SK-N-SH treated with all-trans-retinoic acid at 6 μM for 48 hours (cell line): ENCODE results near the gene CASZ1.

ENCODE experiments used
- ATAC-seq: fragments of 200-7000 bp; cut with Tn5 transposase; 3 replicates; pipeline ENCODE4 v1.9.1; 2020; ENCODE audit warnings: mild to moderate bottlenecking, moderate library complexity
- ARNTL ChIP-seq: fragments of 450-650 bp; formaldehyde crosslinking; IDR thresholded peaks from 2 replicates; pipeline ENCODE4 v1.5.0; 2020; ENCODE audit warnings: low read depth, mild to moderate bottlenecking, moderate library complexity, borderline replicate concordance
- BACH2 ChIP-seq: fragments of 250-450 bp; sonication (Bioruptor Pico); IDR thresholded peaks from 2 replicates; pipeline ENCODE4 v1.9.0; 2021; ENCODE audit warnings: mild to moderate bottlenecking, borderline replicate concordance
- CSDC2 ChIP-seq: fragments of 250-450 bp; sonication (Bioruptor Pico); IDR thresholded peaks from 2 replicates; pipeline ENCODE4 v1.5.0; 2020; ENCODE audit warnings: mild to moderate bottlenecking, moderate library complexity
- ESRRG ChIP-seq: fragments of 250-450 bp; sonication (Bioruptor Pico); IDR thresholded peaks from 2 replicates; pipeline ENCODE4 v1.6.1; 2021; ENCODE audit warnings: mild to moderate bottlenecking
- GLIS3 ChIP-seq: fragments of 250-450 bp; sonication (Bioruptor Pico); IDR thresholded peaks from 2 replicates; pipeline ENCODE4 v1.5.0; 2020; ENCODE audit warnings: mild to moderate bottlenecking, moderate library complexity
- ISL1 ChIP-seq: fragments of 250-450 bp; sonication (Bioruptor Pico); IDR thresholded peaks from 2 replicates; pipeline ENCODE4 v2.1.2; 2022; ENCODE audit warnings: mild to moderate bottlenecking, moderate library complexity
- OSR1 ChIP-seq: fragments of 250-450 bp; sonication (Bioruptor Pico); IDR thresholded peaks from 2 replicates; pipeline ENCODE4 v1.8.0; 2022; ENCODE audit warnings: moderate library complexity, mild to moderate bottlenecking, inconsistent platforms
- PPARA ChIP-seq: fragments of 250-450 bp; sonication (Bioruptor Pico); IDR thresholded peaks from 2 replicates; pipeline ENCODE4 v1.5.0; 2020; ENCODE audit warnings: mild to moderate bottlenecking, borderline replicate concordance
- RARB ChIP-seq: fragments of 250-450 bp; sonication (Bioruptor Pico); IDR thresholded peaks from 2 replicates; pipeline ENCODE4 v1.8.0; 2021; ENCODE audit warnings: mild to moderate bottlenecking, moderate library complexity
- SNAI2 ChIP-seq: fragments of 250-450 bp; sonication (Bioruptor Pico); IDR thresholded peaks from 2 replicates; pipeline ENCODE4 v1.5.0; 2020; ENCODE audit warnings: mild to moderate bottlenecking, moderate library complexity
- TCF4 ChIP-seq: fragments of 250-450 bp; sonication (Bioruptor Pico); IDR thresholded peaks from 2 replicates; pipeline ENCODE4 v1.8.0; 2021; ENCODE audit warnings: mild to moderate bottlenecking, moderate library complexity, borderline replicate concordance
- TOX ChIP-seq: fragments of 250-450 bp; sonication (Bioruptor Pico); IDR thresholded peaks from 2 replicates; pipeline ENCODE4 v1.8.0; 2021; ENCODE audit warnings: mild to moderate bottlenecking, moderate library complexity, borderline replicate concordance
- TSHZ2 ChIP-seq: fragments of 250-450 bp; sonication (Bioruptor Pico); IDR thresholded peaks from 2 replicates; pipeline ENCODE4 v1.5.0; 2020; ENCODE audit warnings: mild to moderate bottlenecking, moderate library complexity
- ZC3H10 ChIP-seq: fragments of 250-450 bp; sonication (Bioruptor Pico); IDR thresholded peaks from 2 replicates; pipeline ENCODE4 v1.5.1; 2021; ENCODE audit warnings: mild to moderate bottlenecking, moderate library complexity
- ZFP3 ChIP-seq: fragments of 250-450 bp; sonication (Bioruptor Pico); IDR thresholded peaks from 2 replicates; pipeline ENCODE4 v1.5.0; 2020; ENCODE audit warnings: mild to moderate bottlenecking, moderate library complexity
- ZNF70 ChIP-seq: fragments of 450-650 bp; formaldehyde crosslinking; IDR thresholded peaks from 2 replicates; pipeline ENCODE4 v1.5.0; 2020; ENCODE audit warnings: mild to moderate bottlenecking, moderate library complexity
- ZNF8 ChIP-seq: fragments of 450-650 bp; formaldehyde crosslinking; IDR thresholded peaks from 2 replicates; pipeline ENCODE4 v1.5.0; 2020; ENCODE audit warnings: mild to moderate bottlenecking, moderate library complexity
- TF ChIP-seq, protein P1 (sequence below): fragments of 250-450 bp; sonication (Bioruptor Pico); IDR thresholded peaks from 2 replicates; pipeline ENCODE4 v1.5.1; 2020; ENCODE audit warnings: low read depth, mild to moderate bottlenecking, moderate library complexity
- TF ChIP-seq, protein P2 (sequence below): fragments of 250-450 bp; sonication (Bioruptor Pico); IDR thresholded peaks from 2 replicates; pipeline ENCODE4 v1.5.1; 2021; ENCODE audit warnings: mild to moderate bottlenecking, moderate library complexity
- TF ChIP-seq, protein P3 (sequence below): fragments of 250-450 bp; sonication (Bioruptor Pico); IDR thresholded peaks from 2 replicates; pipeline ENCODE4 v1.8.0; 2020; ENCODE audit warnings: mild to moderate bottlenecking, moderate library complexity, borderline replicate concordance
- TF ChIP-seq, protein P4 (sequence below): fragments of 250-450 bp; sonication (Bioruptor Pico); IDR thresholded peaks from 2 replicates; pipeline ENCODE4 v1.8.0; 2021; ENCODE audit warnings: low read depth, mild to moderate bottlenecking, moderate library complexity, borderline replicate concordance

The CASZ1 gene

DNA sequence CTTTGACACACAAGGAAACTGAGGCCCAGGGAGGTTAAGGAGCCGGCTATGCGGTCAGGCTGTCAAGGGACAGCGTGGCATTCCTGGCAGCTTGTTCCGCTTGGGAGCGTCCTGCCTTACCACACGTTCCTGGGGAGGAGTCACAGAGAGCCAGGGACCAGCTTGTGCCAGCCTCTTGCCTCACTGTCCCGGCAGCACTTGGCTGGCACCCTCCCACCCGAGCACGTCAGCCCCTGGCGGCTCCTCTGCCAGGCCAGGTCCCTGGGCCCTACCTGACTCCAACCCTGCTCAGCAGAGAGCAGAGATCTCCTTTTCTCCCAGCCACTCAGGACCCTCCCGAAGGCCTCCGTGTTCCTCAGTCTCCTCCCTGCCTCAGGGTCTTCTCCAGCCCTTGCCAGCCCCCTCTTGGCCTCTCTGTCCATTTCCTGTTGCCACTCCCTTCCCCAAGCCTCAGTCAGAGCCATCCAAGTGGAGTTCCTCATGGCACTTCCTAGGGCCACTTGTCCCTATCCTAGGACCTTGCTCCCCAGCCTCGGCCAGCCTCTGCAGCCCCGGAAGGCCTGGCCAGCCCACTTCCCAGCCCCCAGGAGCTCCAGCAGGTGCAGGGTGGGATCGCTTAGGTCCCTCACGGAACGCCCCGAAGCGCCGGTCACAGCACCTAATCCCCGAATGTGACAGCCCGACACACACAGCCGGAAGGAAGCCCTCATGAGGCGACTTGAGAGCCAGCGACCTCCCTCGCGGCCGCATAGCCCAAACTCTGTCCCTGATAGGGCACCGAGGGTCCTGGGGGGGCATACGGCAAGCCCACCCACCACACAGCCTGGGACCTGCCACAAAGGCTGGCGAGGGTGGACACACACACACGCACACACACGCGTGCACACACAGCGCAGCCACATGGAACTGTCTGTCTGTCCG lies 130.3 kb downstream of the CASZ1 start:
- TF ChIP-seq ISL1 (CRISPR knock-in tag) (no peak), OSR1 (CRISPR knock-in tag) (no peak), ESRRG (no peak), BACH2 (no peak), CSDC2 (no peak), ZFP3 (CRISPR knock-in tag) (no peak), ZNF8 (CRISPR knock-in tag) (no peak)
- TF ChIP-seq, protein P1, sequence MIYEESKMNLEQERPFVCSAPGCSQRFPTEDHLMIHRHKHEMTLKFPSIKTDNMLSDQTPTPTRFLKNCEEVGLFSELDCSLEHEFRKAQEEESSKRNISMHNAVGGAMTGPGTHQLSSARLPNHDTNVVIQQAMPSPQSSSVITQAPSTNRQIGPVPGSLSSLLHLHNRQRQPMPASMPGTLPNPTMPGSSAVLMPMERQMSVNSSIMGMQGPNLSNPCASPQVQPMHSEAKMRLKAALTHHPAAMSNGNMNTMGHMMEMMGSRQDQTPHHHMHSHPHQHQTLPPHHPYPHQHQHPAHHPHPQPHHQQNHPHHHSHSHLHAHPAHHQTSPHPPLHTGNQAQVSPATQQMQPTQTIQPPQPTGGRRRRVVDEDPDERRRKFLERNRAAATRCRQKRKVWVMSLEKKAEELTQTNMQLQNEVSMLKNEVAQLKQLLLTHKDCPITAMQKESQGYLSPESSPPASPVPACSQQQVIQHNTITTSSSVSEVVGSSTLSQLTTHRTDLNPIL (CRISPR knock-in tag): no peak
- TF ChIP-seq, protein P2, sequence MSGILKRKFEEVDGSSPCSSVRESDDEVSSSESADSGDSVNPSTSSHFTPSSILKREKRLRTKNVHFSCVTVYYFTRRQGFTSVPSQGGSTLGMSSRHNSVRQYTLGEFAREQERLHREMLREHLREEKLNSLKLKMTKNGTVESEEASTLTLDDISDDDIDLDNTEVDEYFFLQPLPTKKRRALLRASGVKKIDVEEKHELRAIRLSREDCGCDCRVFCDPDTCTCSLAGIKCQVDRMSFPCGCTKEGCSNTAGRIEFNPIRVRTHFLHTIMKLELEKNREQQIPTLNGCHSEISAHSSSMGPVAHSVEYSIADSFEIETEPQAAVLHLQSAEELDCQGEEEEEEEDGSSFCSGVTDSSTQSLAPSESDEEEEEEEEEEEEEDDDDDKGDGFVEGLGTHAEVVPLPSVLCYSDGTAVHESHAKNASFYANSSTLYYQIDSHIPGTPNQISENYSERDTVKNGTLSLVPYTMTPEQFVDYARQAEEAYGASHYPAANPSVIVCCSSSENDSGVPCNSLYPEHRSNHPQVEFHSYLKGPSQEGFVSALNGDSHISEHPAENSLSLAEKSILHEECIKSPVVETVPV (CRISPR knock-in tag): no peak
- TF ChIP-seq, protein P3, sequence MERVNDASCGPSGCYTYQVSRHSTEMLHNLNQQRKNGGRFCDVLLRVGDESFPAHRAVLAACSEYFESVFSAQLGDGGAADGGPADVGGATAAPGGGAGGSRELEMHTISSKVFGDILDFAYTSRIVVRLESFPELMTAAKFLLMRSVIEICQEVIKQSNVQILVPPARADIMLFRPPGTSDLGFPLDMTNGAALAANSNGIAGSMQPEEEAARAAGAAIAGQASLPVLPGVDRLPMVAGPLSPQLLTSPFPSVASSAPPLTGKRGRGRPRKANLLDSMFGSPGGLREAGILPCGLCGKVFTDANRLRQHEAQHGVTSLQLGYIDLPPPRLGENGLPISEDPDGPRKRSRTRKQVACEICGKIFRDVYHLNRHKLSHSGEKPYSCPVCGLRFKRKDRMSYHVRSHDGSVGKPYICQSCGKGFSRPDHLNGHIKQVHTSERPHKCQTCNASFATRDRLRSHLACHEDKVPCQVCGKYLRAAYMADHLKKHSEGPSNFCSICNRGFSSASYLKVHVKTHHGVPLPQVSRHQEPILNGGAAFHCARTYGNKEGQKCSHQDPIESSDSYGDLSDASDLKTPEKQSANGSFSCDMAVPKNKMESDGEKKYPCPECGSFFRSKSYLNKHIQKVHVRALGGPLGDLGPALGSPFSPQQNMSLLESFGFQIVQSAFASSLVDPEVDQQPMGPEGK (CRISPR knock-in tag): no peak
- TF ChIP-seq, all 23 proteins: peak for 0
- ATAC-seq: no peak

GRCh38 chr1:10665226-10665625 lies 131.2 kb downstream of the CASZ1 start:
- no peak for TF ChIP-seq ZC3H10 (CRISPR knock-in tag)
- no peak for TF ChIP-seq GLIS3 (CRISPR knock-in tag)
- TF ChIP-seq ZNF70 (CRISPR knock-in tag): no peak
- TF ChIP-seq TSHZ2 (CRISPR knock-in tag): no peak
- TF ChIP-seq CSDC2: no peak
- TF ChIP-seq RARB (CRISPR knock-in tag): no peak
- TF ChIP-seq, protein P3 (CRISPR knock-in tag): no peak
- TF ChIP-seq, protein P1 (CRISPR knock-in tag): no peak
- TF ChIP-seq TCF4: no peak
- TF ChIP-seq SNAI2 (CRISPR knock-in tag): no peak
- TF ChIP-seq TOX (CRISPR knock-in tag): no peak
- TF ChIP-seq ARNTL (CRISPR knock-in tag): no peak
- TF ChIP-seq, protein P4, sequence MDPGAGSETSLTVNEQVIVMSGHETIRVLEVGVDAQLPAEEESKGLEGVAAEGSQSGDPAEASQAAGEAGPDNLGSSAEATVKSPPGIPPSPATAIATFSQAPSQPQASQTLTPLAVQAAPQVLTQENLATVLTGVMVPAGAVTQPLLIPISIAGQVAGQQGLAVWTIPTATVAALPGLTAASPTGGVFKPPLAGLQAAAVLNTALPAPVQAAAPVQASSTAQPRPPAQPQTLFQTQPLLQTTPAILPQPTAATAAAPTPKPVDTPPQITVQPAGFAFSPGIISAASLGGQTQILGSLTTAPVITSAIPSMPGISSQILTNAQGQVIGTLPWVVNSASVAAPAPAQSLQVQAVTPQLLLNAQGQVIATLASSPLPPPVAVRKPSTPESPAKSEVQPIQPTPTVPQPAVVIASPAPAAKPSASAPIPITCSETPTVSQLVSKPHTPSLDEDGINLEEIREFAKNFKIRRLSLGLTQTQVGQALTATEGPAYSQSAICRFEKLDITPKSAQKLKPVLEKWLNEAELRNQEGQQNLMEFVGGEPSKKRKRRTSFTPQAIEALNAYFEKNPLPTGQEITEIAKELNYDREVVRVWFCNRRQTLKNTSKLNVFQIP: no peak
- no peak for TF ChIP-seq PPARA (CRISPR knock-in tag)
- TF ChIP-seq BACH2: no peak
- no peak for TF ChIP-seq ISL1 (CRISPR knock-in tag)
- TF ChIP-seq OSR1 (CRISPR knock-in tag): no peak
- no peak for TF ChIP-seq ESRRG
- ATAC-seq: no peak
